ENCODE results near the gene SRSF1. TPM values are rescaled to one million over a fixed set of nuclear protein-coding genes. Genes with fewer than 3 reads are reported as not detected.

Gene SRSF1
- total and polyA plus RNA-seq, 4 donors, result 52.3 to 201 (median 114) TPM

- no peak overlapping the region for H3K4me3 ChIP-seq (ENCODE audit: low read depth in 1 of 3, low read length in 3 of 3)
- H3K27me3 ChIP-seq (ENCODE audit: control insufficient read depth in 4 of 4, insufficient read depth in 4 of 4, low read length in 3 of 4), result no peaks in the 10 kb centered on the region
- H3K36me3 ChIP-seq (ENCODE audit: control insufficient read depth in 4 of 4, insufficient read depth in 3 of 4, low read depth in 1 of 4, low read length in 3 of 4), result no peaks in the 10 kb centered on the region
- DNase-seq (ENCODE audit: low spot score), result no peak
- TF ChIP-seq FOXA1 (IDR thresholded peaks at IDR 0.05) (no peak), JUND (IDR thresholded peaks at IDR 0.05) (no peak), ATF3 (IDR thresholded peaks at IDR 0.05) (no peak), REST (IDR thresholded peaks at IDR 0.05) (no peak), TAF1 (conservative IDR thresholded peaks at IDR 0.05) (no peak), MAX (IDR thresholded peaks at IDR 0.05) (no peak), FOXA2 (IDR thresholded peaks at IDR 0.05) (no peak), SP1 (IDR thresholded peaks at IDR 0.05) (no peak), ZBTB33 (IDR thresholded peaks at IDR 0.05) (no peak), GABPA (IDR thresholded peaks at IDR 0.05 in 1 of 2, conservative IDR thresholded peaks at IDR 0.05 in 1 of 2) (no peak), RXRA (IDR thresholded peaks at IDR 0.05) (no peak), HNF4A (conservative IDR thresholded peaks at IDR 0.05) (no peak), HNF4G (IDR thresholded peaks at IDR 0.05) (no peak), YY1 (IDR thresholded peaks at IDR 0.05) (no peak), EGR1 (IDR thresholded peaks at IDR 0.05; ENCODE audit: low read depth in 2 of 2) (no peak), NR2F2 (IDR thresholded peaks at IDR 0.05) (no peak), CTCF (IDR thresholded peaks at IDR 0.05; ENCODE audit: low read depth, low read length, missing input control) (no peak), RAD21 (IDR thresholded peaks at IDR 0.05) (no peak)
- H3K27ac ChIP-seq (ENCODE audit: low read depth in 1 of 2, low read length in 2 of 2), result no peak overlapping the region
- H3K9me3 ChIP-seq (ENCODE audit: control insufficient read depth in 4 of 4, low read length in 3 of 4), result no peaks in the 10 kb centered on the region
- no peaks in the 10 kb centered on the region for H3K4me1 ChIP-seq (ENCODE audit: control insufficient read depth in 4 of 4, insufficient read depth in 4 of 4, low read length in 3 of 4)
- H3K9ac ChIP-seq (ENCODE audit: low read depth in 1 of 2, low read length in 2 of 2), result no peak overlapping the region
Measured at GRCh38 chr17:58028578-58028977, 21.5 kb upstream of the SRSF1 start.

Data from liver (tissue), 9 donors.